Measurements from ENCODE around the gene SFTA2. TPM values are rescaled to one million over a fixed set of nuclear protein-coding genes. Genes with fewer than 3 reads are reported as not detected.

The SFTA2 gene
- total and polyA plus RNA-seq, 9 of the 15 experiments (the other 6 are each of a cell fraction or from before 2014, with no cell fraction given) = not detected

DNA sequence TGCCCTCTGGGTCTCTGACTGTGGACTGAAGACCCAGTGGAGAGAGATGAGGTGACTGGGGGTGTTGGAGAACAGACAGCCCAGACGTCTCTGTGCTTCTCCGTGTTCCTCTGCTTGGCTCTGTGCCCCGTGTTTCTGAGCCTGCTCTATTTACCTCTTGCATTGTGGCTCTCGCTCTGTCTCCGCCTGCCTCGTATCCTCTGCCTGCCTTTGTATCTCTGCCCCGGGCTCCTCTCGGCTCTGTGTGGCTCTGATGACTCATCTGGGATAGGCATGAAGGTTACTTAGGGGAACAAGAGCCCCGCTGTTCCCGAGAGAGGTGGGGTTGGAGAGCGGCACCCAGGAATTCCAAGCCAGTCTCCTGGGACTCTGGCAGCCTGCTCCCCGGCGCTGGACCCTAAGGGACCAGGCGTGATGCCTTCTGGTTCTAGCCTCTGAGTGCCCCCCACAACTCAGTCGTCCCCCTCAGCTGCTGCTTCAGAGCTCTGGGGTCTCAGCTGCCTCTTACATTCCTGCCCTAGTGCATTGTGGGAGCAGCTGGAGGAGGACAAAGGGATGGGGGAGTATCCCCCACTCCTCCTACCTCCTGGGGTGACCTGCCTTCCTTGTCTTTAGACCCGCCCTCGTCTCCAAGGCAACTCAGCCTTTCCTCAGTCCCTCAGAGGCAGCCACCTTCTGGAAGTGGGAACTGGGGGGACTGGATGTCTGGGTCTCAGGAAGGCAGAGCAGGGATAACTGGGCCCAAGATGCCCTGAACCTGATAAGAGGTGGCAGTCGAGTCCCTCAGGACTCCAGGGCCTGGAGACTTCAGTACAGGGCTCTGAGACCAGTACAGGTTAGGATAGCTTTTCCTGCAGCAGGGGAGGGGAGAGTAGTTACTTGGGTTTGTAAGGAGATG is 45.7 kb downstream of the SFTA2 start (continued):
- TF ChIP-seq MYBL2 (IDR thresholded peaks at IDR 0.05; ENCODE audit: low read depth) = no peak
- no peak for TF ChIP-seq MYBL2 (CRISPR knock-in tag; IDR thresholded peaks at IDR 0.05; ENCODE audit: borderline replicate concordance)
- no peak for TF ChIP-seq TEAD4 (IDR thresholded peaks at IDR 0.05; ENCODE audit: low read length)
- TF ChIP-seq TEAD4 (CRISPR knock-in tag; IDR thresholded peaks at IDR 0.05; ENCODE audit: borderline replicate concordance) = no peak
- no peak for TF ChIP-seq ZNF140 (CRISPR knock-in tag; IDR thresholded peaks at IDR 0.05)
- TF ChIP-seq ZSCAN32 (CRISPR knock-in tag; IDR thresholded peaks at IDR 0.05) = no peak
- 0 out of 4 replicates have a peak, but pooled peaks of 1 of the 2 experiments have one; percentile 24 for TF ChIP-seq MAZ (CRISPR knock-in tag; conservative IDR thresholded peaks at IDR 0.05 in 1 of 2, IDR thresholded peaks at IDR 0.05 in 1 of 2)
- TF ChIP-seq ADNP (tag; IDR thresholded peaks at IDR 0.05) = no peak
- no peak for TF ChIP-seq THRAP3 (IDR thresholded peaks at IDR 0.05; ENCODE audit: borderline replicate concordance)
- TF ChIP-seq SLC30A9 (CRISPR knock-in tag; IDR thresholded peaks at IDR 0.05) = no peak
- peak; percentile 89 for TF ChIP-seq FOSL1 (tag; conservative IDR thresholded peaks at IDR 0.05)
- no peak for TF ChIP-seq ZNF184 (CRISPR knock-in tag; IDR thresholded peaks at IDR 0.05)
- TF ChIP-seq PRPF4 (IDR thresholded peaks at IDR 0.05; ENCODE audit: insufficient read depth, low read depth, low read length, poor library complexity, severe bottlenecking) = no peak
- TF ChIP-seq, protein P1, sequence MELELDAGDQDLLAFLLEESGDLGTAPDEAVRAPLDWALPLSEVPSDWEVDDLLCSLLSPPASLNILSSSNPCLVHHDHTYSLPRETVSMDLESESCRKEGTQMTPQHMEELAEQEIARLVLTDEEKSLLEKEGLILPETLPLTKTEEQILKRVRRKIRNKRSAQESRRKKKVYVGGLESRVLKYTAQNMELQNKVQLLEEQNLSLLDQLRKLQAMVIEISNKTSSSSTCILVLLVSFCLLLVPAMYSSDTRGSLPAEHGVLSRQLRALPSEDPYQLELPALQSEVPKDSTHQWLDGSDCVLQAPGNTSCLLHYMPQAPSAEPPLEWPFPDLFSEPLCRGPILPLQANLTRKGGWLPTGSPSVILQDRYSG (tag; conservative IDR thresholded peaks at IDR 0.05; ENCODE audit: low read depth) = no peak
- no peak; the same call in 1 of the 2 replicates for TF ChIP-seq BHLHE40 (IDR thresholded peaks at IDR 0.05; ENCODE audit: low read length)
- TF ChIP-seq SMARCB1 (IDR thresholded peaks at IDR 0.05; ENCODE audit: insufficient read length, low read depth) = no peak
- no peak for TF ChIP-seq MYNN (IDR thresholded peaks at IDR 0.05)
- no peak for TF ChIP-seq MYNN (CRISPR knock-in tag; IDR thresholded peaks at IDR 0.05)
- TF ChIP-seq POLR2B (IDR thresholded peaks at IDR 0.05; ENCODE audit: low read depth, partially characterized antibody) = no peak
- TF ChIP-seq, protein P2, sequence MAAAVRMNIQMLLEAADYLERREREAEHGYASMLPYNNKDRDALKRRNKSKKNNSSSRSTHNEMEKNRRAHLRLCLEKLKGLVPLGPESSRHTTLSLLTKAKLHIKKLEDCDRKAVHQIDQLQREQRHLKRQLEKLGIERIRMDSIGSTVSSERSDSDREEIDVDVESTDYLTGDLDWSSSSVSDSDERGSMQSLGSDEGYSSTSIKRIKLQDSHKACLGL (CRISPR knock-in tag; IDR thresholded peaks at IDR 0.05; ENCODE audit: borderline replicate concordance, poor library complexity, severe bottlenecking) = no peak
- TF ChIP-seq PPARD (CRISPR knock-in tag; IDR thresholded peaks at IDR 0.05) = no peak
- no peak for TF ChIP-seq PCBP2 (IDR thresholded peaks at IDR 0.05; ENCODE audit: low read depth, low read length, poor library complexity, severe bottlenecking)
- no peak for TF ChIP-seq BRCA1 (IDR thresholded peaks at IDR 0.05)
- TF ChIP-seq BRCA1 (CRISPR knock-in tag; IDR thresholded peaks at IDR 0.05) = no peak
- no peak for TF ChIP-seq CBFA2T2 (conservative IDR thresholded peaks at IDR 0.05)
- no peak for TF ChIP-seq SAFB (IDR thresholded peaks at IDR 0.05; ENCODE audit: borderline replicate concordance, low read depth, low read length)
- no peak for TF ChIP-seq MCM3 (IDR thresholded peaks at IDR 0.05)
- TF ChIP-seq NFYB (IDR thresholded peaks at IDR 0.05; ENCODE audit: extremely low read depth, insufficient read length) = no peak
- TF ChIP-seq ZNF41 (CRISPR knock-in tag; conservative IDR thresholded peaks at IDR 0.05) = no peak
- TF ChIP-seq GATAD2A (IDR thresholded peaks at IDR 0.05) = no peak

All from K562 (cell line).